Mesenteric fat pad (tissue), 1 donor: ENCODE measurements around the gene SV2A. TPM values are rescaled to one million over a fixed set of nuclear protein-coding genes. Genes with fewer than 3 reads are reported as not detected.

ENCODE experiments used
- total RNA-seq: library from RNA; stranded (reverse); fragmentation: NEBNext Ultra II Directional; extraction: Animal tissue kit (Norgen Biotek cat#: 25700); gene quantifications from one replicate; pipeline ENCODE4 v1.2.1, GENCODE V29; 2021
- donor health status: DM: yes; HTN: yes; CAD: no.

The SV2A gene
- total RNA-seq, 1 donor from 2014 or later = 2.0 TPM

Other genes with a start within 250 kb of the SV2A start
- gene FCGR1A, start 135.2 kb downstream of the SV2A start, total RNA-seq = 9.3 TPM
- gene BOLA1, start 18.3 kb downstream of the SV2A start, total RNA-seq = 16.1 TPM
- 47.9 TPM for gene SF3B4, start 10.0 kb upstream of the SV2A start, total RNA-seq
- gene MTMR11, start 19.0 kb upstream of the SV2A start, total RNA-seq = 2.2 TPM
- 36.6 TPM for gene OTUD7B, start 92.9 kb upstream of the SV2A start, total RNA-seq
- gene VPS45, start 149.9 kb upstream of the SV2A start, total RNA-seq = 35.5 TPM
- gene PLEKHO1, start 232.1 kb upstream of the SV2A start, total RNA-seq = 33.1 TPM